HG02610 (cell line): ENCODE measurements around the gene NDUFS3.
"Not testable (repeated sequence)": the region's sequence is repeated elsewhere in the genome, so short reads cannot be mapped to it uniquely, and the experiment has no call there.

ENCODE experiments used
- ATAC-seq: cut with Tn5 transposase; IDR thresholded peaks from one replicate; pipeline ENCODE4 v1.9.1; 2021; ENCODE audit warnings: mild to moderate bottlenecking, moderate library complexity; ENCODE audit not compliant: unreplicated experiment

NDUFS3 gene

DNA sequence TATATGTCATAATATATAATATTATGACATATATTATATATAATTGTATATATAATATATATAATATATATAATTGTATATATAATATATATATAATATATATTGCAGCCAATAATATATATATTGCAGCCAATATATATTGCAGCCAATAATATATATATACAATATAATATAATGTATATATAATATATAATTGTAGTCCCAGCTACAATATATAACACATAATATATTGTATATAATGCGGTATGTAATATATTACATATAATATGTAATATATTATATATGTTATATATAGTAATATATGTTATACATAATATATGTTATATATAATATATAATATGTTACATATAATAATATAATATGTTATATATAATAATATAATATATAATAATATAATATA lies 20.2 kb upstream of the NDUFS3 start:
- ATAC-seq, result no peak

DNA sequence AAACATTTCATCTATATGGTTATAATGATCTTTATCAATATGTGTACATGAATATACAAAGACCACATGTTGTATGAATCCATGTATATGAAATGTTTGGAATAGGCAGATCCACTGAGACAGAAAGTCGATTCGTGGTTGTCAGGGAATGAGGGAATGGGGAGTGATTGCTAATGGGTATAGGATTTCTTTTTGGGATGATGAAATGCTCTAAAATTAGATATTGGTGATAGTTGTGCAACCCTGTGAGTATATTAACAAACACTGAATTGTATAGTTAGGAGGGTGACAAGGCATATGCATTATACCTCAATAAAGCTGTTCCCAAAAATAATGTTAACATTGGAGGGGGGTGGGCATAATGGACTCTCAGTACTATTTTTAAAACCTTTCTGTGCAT lies 18.4 kb upstream of the NDUFS3 start:
- no peak for ATAC-seq

DNA sequence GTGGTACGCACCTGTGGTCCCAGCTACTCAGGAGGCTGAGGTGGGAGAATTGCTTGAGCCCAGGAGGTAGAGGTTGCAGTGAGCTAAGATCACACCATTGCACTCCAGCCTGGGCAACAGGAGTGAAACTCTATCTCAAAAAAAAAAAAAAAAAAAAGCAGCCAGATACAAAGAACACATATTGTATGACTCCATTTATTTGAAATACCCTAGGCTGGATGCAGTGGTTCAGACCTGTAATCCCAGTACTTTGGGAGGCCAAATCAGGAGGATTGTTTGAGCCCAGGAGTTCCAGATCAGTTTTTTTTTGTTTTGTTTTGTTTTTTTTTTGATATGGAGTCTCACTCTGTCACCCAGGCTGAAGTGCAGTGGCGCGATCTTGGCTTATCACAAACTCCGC lies 16.5 kb upstream of the NDUFS3 start:
- not testable (repeated sequence) for ATAC-seq

DNA sequence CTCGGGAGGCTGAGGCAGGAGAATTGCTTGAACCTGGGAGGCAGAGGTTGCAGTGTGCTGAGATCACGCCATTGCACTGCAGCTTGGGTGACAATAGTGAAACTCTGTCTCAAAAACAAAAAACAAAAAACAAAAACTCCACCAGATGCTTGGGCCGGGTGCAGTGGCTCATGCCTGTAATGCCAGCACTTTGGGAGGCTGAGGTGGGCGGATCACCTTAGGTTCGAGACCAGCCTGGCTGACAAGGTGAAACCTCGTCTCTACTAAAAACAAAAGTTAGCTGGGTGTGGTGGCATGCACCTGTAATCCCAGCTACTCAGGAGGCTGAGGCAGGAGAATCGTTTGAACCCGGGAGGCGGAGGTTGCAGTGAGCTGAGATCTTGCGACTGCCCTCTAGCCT lies 14.5 kb upstream of the NDUFS3 start:
- ATAC-seq, result not testable (repeated sequence)

DNA sequence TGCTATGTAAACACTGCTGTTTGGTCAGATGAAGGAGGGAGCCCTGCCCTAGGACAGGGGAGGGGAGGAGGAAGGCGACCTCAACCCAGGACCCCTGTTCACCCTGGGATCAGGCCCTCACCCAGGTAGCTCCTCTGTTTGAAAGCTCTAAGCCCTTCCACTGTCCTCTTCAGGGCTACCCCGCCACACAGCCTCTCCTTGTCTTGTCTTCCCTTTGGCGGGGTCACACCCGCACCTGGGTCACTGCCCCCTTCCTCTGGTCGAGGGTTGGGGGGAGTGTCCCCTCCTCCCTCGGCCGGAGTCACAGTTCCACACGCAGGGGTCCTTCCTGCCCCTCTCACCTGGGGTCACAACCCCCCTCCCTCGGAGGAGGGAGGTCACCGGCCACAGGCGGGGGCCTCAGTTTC lies 13.9 kb upstream of the NDUFS3 start:
- ATAC-seq, result peak; percentile 4

DNA sequence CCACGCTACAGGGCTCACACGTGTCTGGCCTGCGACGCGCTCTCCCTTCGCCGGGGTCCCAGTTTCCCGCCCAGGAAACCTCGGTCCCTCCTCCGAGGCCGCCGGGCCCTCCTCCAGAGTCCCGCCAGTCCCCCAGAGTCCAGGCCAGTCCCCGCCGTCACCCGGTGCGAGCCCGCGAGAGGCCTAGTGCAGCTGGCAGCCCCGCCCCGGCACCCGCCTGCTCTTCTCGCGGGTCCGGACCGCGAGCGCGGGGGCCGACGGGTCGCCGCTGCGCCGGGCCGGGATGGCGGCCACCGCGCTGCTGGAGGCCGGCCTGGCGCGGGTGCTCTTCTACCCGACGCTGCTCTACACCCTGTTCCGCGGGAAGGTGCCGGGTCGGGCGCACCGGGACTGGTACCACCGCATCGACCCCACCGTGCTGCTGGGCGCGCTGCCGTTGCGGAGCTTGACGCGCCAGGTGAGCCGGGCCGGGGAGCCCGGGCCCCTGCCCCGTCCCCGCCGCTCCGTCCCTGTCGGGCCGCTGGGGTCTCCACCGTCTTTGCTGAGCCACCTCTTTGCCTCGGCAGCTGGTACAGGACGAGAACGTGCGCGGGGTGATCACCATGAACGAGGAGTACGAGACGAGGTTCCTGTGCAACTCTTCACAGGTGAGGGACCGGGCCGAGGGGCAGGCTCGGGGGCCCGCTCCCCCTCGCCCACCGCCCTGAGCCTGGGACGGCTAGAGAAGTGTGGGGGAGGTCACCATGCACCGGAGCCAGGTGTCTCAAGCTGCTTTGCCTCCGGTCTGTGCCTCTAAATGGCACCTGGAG lies 13.3 kb upstream of the NDUFS3 start, which contains the start of gene PTPMT1:
Gene PTPMT1, plus strand, starts transcription at position 260 of the 809 bp plus-strand sequence. Its CDS starts 24 bp downstream, at position 284.
- ATAC-seq, result peak; percentile 87

DNA sequence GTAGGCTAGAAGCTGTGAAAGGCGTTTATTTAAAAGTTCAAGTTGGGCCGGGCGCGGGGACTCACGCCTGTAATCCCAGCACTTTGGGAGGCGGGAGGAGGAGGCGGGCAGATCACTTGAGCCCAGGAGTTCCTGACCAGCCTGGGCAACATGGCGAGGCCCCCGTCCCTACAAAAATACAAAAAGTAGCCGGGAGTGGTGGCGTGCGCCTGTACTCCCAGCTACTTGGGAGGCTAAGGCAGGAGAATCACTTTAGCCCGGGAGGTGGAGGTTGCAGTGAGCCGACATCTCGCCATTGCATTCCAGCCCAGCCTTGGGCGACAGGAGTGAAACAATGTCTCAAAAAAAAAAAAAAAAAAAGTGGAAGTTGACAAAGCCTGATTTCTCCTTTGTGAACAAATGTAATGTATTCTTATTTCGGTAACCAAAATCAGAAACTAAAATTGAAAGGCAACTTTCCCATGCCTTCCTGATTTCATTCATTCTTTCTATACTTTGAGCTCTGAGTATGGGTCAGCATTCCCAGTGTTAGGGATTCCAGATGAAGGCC lies 12.7 kb upstream of the NDUFS3 start:
- ATAC-seq, result no peak

DNA sequence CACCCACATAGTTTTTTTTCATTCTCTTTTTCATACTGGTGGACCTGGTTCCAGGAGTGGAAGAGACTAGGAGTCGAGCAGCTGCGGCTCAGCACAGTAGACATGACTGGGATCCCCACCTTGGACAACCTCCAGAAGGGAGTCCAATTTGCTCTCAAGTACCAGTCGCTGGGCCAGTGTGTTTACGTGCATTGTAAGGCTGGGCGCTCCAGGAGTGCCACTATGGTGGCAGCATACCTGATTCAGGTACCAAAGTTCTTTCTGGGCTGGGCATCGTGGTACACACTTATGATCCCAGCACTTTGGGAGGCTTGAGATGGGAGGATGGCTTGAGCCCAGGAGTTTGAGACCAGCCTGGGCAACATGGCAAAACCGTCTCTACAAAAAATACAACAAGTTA lies 9.2 kb upstream of the NDUFS3 start:
- ATAC-seq, result no peak

DNA sequence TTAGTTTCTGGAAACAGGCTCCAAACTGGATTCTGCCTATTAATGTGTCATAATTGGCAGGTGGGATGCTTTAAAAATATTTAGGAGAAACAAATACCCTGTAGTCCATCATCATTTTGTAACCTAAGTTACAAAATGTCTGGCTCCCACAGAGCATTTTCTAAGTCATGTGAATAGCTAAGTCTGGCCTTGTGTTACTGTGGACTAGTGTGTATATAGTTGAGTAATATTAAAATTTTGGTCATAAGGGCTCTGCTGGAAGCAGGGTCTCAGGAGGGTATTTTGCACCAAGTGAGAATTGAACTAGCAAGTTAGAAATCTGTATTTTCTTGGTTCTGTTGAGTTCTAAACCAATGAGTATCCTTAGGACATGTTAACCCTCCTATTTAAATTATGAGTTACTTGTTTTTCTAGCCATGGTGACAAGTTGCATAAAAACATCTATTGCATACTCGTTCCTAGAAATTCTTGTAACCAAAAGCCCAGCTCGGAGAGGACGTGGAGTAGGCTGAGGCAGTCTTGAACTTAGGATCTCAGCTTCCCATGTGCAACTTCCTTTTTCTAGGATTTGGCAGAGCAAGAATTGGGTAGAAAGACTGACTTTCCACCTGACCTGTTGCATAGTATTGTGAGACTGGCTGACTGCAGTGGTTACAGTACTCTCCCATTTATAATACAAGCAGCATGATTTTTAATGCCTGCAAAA lies 8.1 kb upstream of the NDUFS3 start:
- ATAC-seq, result no peak

DNA sequence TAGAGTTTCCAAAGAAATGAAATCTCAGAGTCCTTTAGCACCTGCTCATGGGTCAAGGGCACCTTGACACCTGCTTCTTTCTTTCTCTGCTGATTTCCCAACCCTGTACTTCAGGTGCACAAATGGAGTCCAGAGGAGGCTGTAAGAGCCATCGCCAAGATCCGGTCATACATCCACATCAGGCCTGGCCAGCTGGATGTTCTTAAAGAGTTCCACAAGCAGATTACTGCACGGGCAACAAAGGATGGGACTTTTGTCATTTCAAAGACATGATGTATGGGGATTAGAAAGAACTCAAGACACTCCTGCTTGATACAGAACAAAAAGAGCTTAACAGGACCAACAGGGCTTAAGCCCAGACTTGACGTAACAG lies 7.5 kb upstream of the NDUFS3 start:
- no peak for ATAC-seq

DNA sequence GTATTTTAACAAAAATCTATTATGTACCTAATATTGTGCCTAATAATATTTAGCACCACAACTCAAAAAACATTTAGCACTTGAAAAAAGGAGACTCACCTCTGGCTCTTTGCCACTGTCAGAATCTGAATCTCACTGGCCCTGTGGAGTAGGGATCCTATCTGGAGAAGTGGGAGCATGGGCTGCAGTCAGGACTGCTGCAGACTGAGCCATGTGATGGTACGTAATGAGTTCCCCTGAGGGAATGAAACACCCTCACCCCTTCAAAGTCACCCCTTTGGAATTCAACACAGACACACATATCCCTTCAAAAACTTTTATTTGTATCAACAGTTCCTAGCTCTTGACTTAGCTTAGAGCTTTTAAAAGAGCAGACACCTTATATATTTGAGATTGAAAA lies 7.0 kb upstream of the NDUFS3 start:
- ATAC-seq, result no peak

DNA sequence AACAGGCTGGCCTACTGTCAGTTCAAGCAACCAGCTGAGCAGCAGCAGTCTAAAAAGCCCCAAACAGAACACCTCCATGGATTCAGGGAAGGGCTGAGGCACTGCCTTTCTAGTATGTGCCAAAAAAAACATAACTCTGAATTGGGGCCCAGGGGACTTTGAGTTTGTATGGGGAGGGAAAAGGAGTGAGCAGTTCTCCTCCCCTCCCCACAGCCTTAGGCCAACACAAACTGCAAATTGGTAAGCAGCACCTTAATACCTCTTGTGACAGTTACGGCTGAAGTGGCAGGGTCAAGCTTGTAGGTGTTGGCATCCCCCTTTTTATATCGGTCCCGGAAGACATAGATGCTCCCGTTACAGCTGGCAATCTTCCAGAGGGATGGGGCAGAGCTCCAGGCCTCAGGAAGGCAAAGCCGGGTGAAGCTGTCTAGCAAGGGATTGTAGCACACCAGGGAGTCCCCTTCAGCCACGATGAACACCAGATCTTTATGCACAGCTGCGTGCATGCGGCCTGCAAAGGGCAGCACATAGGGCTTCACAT lies 6.1 kb upstream of the NDUFS3 start:
- no peak for ATAC-seq

DNA sequence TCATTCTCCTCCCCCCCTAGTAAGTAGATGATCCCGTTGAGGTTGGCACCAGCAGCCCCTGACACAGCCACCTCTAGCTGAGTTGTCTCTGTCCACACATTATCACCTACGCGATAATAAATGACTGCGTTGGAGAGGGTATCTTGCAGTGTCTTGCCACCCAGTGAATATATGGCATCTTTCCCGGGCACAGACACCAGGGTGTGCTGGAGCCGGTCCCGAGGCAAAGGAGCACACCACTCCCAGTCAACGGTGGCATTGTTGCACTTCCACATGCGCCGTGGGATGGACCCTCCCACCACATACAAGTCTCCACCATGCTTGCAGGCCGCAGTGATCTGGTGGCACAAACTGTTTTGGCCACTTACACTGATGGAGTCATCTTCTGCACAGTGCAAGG lies 5.6 kb upstream of the NDUFS3 start:
- no peak for ATAC-seq

DNA sequence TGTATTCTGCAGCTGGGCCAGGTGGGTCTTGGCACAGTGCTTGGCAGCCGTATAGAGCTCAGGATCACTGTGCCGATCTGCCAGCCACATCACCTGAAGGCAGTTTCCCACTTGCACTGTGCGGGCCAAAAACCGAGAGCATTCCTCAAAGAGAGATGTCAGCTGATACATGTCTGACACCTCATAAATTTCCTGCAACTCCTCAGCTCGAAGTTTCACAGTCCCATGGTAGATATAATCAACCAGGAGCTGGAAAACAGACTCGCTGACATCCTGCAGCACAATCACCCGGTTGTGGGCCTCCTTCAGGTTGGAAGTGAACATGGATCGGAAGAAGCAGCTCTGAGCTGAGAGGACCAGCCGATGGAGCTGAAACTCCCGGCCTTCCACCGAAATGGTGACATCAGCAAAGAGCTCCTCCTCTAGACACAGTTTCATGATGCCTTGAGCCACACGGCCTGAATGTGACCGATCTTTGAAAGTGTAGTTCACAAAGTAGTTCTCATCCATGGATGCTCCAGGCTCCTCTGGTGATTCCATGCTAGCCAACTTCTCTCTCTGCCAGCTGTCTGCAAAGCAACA lies 1.3 kb upstream of the NDUFS3 start:
- ATAC-seq, result no peak

DNA sequence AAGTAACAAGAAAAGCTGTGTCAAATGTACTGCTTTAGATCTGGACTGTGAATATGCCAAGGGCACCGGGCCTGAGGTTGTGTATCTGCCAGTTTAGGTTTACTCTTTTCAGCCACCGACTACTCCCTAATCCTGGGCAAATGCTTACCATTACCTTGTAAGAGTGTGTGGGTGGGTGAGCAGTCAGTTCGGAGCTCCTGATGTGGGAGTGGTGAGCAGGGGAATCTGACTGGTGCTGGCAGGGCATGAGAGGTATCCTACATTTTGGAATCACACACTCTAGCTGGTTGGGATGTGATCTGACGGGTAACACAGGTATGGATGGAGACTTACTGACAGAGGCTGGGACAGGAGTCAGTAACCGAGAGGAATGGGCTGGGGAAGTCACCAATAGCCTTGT lies 5.0 kb downstream of the NDUFS3 start:
- no peak for ATAC-seq

DNA sequence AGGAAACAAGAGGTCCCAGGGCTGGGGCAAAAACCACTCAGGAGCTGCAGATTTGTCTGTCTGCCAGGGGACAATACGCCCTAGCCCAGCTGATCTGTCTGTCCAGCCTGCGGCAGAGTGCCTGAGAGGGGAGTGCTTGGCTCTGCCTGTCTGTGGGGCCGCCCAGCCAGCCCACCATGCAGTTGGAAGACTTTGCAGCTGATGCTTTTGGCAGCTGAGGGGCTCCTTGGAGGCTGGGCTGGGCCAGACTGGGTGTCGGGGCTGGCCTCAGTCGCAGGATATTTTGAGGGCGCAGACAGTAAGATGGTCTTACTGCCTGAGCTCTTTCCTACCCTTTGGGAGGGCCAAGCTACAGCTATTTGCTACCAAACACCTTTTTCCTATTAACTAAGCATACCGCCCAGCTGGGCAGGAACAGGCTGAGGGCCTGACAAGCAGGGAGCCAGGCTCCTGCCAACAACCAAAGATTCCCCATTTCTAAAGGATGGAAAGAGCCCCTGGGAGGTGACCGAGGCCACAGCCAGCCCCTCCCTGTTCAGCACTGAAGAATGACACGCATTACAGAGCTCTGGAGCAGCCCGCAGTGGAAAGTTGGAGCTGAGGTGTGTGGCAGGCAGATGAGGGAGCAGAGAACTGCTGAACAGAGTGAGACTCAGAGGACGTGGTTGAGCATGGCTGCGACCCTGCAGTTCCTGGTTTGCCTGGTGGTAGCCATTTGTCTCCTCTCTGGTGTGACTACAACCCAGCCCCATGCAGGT lies 7.4 kb downstream of the NDUFS3 start, which contains the start of gene FAM180B:
Gene FAM180B, plus strand, starts transcription at position 581 of the 758 bp plus-strand sequence. Its CDS starts 91 bp downstream, at position 672.
- ATAC-seq, result no peak

DNA sequence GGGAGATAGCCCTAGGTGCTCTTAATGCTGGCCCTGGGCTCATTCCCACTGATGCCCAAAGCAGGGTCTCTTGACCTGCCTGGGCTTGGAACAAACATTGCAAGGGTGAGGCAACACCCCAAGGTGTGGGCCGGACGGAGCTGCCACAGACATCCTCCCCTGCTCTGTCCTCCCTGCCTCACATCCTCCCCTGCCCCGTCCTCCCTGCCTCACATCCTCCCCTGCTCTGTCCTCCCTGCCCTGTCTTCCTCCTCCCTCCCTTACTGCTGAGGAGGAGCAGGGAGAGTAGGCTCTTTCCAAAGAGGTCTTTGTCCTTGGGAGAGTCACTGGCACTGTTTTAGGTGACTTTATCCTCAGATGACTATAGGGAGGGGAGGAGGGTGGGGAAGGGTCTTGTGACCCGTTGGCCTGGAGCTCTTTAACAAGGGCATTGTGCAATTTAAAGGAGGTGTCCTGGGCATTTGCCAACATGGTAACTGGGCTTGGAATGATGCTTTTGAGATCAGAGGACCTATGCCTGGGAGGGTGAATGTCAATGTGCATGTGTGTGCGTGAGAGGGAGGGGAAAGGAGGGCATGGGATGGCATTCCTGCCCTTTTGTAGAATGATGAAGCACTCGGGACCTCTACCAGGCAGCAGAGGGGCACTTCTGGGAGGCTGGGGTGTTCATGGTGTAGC lies 8.3 kb downstream of the NDUFS3 start:
- no peak for ATAC-seq

DNA sequence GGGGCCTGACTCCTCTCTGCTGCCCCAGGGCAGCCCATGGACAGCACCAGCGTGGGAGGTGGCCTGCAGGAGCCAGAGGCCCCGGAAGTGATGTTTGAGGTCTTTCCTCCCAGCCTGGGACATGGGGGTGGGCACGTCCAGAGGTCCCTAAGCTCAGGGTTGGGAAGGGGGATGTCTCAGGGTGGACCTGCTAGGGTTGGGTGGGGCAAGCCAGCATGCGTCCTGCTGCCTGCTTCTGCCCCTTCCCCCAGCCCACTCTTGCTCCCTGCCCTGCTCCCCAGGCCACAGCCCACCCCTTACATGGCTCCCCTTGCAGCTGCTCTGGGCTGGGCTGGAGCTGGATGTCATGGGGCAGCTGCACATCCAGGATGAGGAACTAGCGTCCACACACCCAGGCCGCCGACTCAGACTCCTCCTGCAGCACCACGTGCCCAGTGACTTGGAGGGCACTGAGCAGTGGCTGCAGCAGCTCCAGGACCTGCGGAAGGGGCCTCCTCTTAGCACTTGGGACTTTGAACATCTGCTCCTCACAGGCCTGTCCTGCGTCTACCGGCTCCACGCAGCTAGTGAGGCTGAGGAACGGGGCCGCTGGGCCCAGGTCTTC lies 9.0 kb downstream of the NDUFS3 start:
- no peak for ATAC-seq

DNA sequence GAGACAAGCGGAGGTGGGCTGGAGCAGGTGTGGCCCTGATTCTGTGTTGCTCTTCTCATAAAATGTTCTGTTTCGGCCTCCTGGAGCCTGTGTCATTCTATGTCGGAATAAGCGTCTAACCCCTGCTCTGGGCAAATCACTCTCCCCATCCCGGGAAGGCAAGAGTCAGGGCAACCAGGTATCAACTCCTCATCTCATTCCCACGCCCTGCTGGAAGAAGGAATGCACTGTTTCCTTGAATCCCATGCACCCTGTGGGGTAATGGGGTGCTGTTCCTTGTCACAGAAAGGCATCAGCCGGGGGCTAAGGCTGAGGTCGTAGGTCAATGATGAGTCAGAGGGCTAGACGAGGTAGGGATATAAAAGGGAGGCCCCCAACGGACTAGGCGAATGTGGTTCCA lies 10.2 kb downstream of the NDUFS3 start:
- ATAC-seq, result no peak

DNA sequence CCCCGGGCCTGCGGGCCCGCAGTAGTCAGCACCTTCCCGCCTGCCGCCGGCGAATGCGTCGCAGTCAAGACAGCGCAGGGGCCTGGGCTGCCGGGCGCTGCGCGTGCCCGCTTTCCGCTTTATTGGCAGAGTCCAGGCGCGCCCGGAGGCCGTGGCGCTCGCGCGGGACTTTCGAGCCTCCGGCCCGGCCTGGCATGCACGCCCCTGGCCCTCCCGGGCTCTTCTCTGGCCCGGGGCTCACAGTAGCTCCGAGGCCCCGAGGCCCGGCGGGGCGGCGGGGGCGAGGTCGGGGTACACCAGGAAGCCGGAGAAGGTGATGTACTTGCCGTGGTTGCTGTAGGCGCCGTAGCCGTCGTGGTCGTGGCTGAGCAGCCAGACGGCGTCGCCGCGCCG lies 10.7 kb downstream of the NDUFS3 start:
- ATAC-seq, result no peak
